Fibroblast of lung (primary cell): ENCODE measurements around the gene ARPP21.

ENCODE experiments used
- CTCF ChIP-seq, 2 donors: IDR thresholded peaks in 1 of 2; conservative IDR thresholded peaks in 1 of 2; 1 replicate in 1 of 2; 2 replicates in 1 of 2; pipeline ENCODE4 v1.5.1; 2011 to 2012; ENCODE audit warnings: low read length in 2 of 2, control low read depth in 1 of 2, inconsistent platforms in 1 of 2, low read depth in 1 of 2, mild to moderate bottlenecking in 1 of 2
- EZH2 ChIP-seq: IDR thresholded peaks from 2 replicates; pipeline ENCODE4 v1.5.1; 2012; ENCODE audit warnings: low read length, control low read depth, mild to moderate bottlenecking; ENCODE audit errors: missing control alignments

DNA sequence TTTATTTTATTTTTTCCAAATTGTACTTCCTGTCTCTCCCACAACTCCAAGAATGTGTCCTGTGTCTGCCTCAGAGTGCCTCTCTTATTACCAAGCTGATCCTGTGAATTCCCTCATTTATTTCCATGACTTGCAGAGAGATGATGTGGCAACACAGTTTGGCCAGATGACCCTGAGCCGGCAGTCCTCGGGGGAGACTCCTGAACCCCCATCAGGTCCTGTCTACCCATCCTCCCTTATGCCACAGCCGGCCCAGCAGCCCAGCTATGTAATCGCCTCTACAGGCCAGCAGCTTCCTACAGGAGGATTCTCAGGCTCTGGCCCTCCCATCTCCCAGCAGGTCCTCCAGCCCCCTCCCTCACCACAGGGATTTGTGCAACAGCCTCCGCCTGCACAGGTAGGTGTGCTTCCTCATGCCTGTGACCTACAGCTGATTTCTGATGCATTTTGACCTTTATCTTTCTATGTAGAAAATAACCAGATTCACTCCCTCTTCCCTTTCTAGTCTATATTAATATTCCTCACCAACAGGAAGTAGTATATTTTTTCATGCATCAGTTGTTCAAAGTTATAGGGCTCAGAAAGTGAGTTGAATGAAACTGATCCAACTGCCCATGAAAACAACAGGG, 100.0 kb downstream of the ARPP21 start:
- no peak for TF ChIP-seq CTCF (conservative IDR thresholded peaks at IDR 0.05 in 1 of 2, IDR thresholded peaks at IDR 0.05 in 1 of 2; ENCODE audit: low read depth in 1 of 2, low read length in 2 of 2)
- TF ChIP-seq EZH2, result no peak
